NCI-H1092 (cell line): Measurements from ENCODE around the gene BAG5.
"Not testable (repeated sequence)": the region's sequence is repeated elsewhere in the genome, so short reads cannot be mapped to it uniquely, and the experiment has no call there.

ENCODE experiments used
- DNase-seq: peaks from one replicate; lab custom pipeline; 2025; lab: John Stamatoyannopoulos, UW

Gene BAG5, protein sequence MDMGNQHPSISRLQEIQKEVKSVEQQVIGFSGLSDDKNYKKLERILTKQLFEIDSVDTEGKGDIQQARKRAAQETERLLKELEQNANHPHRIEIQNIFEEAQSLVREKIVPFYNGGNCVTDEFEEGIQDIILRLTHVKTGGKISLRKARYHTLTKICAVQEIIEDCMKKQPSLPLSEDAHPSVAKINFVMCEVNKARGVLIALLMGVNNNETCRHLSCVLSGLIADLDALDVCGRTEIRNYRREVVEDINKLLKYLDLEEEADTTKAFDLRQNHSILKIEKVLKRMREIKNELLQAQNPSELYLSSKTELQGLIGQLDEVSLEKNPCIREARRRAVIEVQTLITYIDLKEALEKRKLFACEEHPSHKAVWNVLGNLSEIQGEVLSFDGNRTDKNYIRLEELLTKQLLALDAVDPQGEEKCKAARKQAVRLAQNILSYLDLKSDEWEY

GRCh38 chr14:103562429-103563225 is at the start of gene BAG5, which contains the start of gene COA8:
BAG5 (minus strand) TSS chr14:103562657; CDS start chr14:103561164, 1,493 bp downstream.
COA8 (plus strand) TSS chr14:103562960; CDS start chr14:103563002, 42 bp downstream.
- peak; percentile 87 for DNase-seq

- no peak for DNase-seq
These were observed 48.8 kb upstream of the BAG5 start for GRCh38 chr14:103611215-103611614.

GRCh38 chr14:103609081-103609480 is 46.6 kb upstream of the BAG5 start:
- not testable (repeated sequence) for DNase-seq

DNA sequence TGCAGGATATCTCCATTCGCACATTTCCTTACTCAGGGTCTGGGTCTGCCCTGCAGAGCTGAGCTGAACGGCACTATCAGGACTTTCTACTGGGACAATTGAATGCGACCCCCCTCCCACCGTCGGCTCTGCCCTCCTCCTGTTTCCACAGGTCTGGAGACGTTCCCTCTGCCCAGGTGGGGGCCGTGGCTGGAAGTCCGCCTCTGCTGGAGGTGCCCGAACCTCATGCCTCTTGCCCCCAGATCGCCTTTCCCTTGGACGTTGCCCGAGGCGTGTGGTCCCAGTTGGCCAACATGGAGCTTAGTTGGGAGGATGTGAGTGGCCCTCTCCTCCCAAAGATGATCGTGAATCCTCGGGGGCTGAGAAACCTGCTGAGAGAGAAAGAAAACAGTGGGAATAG is 45.4 kb upstream of the BAG5 start:
- no peak for DNase-seq

- peak; percentile 63 for DNase-seq
These were observed 44.7 kb upstream of the BAG5 start for GRCh38 chr14:103606963-103607668.

DNA sequence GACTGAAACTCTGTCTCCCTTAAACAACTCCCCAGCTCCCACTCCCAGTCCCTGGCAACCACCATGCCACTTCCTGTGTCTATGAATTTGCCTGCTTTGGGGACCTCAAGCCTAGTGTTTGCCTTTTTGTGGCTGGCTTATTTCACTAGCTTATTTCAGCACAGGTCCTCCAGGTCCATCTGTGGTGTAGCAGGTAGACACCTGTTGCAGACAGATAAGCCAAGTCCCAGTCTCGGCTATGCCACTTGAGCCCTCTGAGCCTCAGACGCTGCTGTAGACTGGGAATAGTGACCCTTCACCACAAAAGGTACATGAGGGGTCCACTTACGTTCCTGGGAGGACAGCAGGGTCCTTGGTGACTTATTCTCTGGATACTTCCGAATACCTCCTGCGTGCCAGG is 42.2 kb upstream of the BAG5 start:
- DNase-seq, result no peak

DNA sequence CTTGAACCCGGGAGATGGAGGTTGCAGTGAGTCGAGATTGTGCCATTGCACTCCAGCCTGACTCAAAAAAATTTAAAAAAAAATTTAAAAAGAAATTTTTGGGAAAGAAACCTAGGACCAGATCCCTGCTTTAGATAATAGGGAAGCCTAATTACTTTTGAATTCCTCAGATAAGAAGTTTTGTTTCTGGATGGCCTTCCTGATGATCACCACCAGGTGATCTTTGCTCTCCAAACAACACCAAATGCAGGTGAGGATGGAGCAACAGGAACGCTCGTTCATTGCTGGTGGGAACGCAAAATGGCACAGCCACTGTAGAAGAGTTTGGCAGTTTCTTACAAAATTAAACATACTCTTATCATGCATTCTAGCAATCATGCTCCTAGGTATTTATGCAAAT is 38.0 kb upstream of the BAG5 start:
- no peak for DNase-seq

DNA sequence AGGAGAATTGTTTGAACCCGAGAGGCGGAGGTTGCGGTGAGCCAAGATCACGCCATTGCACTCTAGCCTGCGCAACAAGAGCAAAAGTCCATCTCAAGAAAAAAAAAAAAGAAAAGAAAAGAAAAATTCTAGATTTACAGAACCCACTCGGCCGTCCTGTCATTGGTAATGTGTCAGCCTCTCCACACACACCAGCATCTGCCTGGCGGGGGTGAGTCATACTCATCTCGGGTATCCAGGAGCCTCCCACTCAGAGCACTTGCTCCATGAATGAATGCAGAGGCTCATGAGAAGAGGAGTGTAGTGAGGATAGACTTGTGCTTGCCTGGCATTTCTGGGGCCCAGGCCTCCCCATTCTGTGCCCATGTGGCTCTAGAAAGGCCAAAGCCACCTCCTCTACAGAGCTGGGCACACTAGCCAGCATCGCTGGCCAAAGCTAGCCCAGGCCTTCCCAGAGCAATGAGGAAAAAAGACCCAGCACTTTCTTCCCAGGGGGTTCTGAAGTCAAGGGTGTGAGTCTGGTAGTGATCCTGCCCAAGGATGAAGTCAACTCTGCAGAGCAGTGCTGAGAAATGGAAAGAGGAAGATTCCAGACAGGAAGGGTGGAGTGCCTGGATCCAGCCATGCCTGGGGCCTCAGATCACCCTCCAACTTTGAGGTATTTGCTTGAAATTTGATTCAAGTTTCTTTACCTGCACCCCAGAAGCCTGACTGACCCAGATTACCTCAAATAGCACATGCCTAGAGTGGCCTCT is 35.3 kb upstream of the BAG5 start:
- DNase-seq, result no peak

GRCh38 chr14:103594265-103594664 is 31.8 kb upstream of the BAG5 start:
- DNase-seq, result peak; percentile 38

GRCh38 chr14:103593577-103593976 is 31.1 kb upstream of the BAG5 start:
- DNase-seq, result no peak

DNA sequence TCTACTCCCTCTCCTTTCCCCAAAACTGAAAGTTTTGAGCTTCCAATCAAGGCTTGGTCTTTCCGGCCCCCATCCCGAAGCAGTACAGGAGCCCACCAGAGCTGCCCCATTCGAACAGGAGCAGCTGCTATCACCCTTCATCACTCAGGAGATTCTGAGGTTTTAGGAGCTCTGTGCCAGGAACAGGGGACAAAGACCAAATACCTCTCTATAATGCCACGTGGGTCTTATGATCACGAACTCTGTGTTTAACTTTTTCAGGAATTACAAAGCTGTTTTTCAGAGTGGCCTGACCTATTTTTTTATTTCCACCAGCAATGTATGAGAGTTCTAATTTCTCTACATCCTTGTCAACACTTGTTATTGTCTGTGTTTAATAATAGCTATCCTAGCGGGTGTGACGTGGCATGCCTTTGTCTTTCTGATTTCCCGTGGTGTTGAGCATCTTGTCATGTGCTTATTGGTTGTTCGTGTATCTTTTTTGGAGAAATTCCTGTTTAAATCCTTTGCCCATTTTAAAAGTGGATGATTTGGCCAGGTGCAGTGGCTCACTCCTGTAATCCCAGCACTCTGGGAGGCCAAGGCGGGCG is 22.0 kb upstream of the BAG5 start:
- DNase-seq, result no peak

DNA sequence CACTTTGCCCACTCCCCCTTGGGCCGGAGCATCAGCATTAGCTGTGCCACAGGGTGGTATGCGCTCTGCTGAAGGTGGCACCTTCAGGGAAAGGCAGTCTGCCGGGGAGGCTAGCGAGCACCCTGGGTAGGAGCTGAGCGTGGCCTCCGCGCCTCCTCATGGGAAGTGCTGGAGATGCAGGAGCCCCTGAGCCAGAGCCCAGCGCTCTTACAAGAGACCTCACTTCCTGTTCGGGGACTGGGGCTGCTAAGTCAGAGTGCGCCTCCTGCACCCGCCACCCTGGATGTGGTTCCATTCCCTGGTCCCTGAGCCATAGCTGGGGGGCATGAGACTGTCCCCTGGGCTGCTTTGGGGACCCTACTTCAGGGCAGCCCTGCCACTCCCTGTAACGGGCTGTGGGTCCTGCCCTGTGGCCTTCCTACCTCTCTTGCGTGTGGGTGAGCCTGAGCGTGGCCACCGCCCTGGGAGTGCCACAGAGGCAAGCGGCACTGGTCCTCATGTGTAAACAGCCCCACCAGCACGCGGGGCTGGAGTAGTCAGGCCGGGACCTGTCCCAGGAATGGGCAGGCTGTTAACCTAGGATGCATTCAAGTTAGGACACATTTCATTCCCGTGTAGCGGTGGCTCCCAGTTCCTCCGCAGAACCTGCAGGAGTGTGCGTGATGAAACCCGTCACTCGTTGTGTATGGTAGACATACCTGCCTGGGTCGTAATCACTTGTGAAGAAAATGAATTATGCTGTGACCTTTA is 19.7 kb upstream of the BAG5 start:
- DNase-seq, result no peak

DNA sequence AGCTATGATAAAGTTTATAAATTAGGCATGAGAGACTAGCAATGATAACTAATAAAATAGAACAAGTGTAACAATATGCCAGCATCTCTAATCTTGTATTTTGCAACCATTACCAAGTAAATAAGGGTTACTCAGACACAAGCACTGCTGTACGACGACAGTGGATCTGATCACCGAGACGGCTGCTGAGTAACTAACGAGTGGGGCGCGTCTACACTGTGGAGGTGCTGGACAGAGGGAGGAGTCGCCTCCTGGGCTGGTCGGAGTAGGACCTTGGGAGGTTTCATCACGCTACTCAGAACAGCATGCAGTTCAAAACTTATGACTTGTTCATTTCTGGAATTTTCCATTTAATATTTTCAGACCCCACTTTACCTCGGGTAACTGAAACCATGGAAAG is 18.7 kb upstream of the BAG5 start:
- no peak for DNase-seq

- DNase-seq, result no peak
These were observed 16.1 kb upstream of the BAG5 start for GRCh38 chr14:103578401-103579075.

DNA sequence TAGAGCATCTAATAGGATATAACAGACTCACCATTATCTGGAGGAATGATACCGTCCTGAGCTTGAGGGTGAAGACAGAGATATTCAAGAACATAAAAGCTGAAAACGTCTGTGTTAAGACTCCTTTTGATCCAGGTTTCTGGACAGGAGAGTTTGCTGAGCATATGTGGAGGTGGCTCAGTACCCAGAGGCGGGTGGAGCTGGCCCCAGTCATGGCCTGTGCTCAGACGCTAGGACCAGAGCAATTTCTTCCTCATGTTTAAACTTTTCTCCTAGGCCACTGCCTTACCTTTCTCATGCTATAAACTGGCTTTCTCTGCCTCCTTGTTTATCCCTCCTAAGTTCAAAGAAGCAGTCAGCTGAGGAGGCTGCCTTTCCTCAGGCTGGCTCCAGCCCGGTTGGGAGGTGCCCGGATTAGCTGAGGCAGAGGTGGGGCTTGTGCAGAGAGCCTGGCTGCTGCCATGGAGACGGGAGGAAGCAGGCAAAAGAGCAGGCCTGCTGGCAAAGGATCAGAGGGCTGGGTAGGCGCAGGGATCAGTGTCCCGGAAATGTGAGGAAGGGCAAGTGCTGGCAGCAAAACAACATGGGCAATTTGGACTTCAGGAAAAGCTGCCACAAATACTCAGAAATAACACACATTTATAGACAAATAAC is 14.0 kb upstream of the BAG5 start:
- no peak for DNase-seq

GRCh38 chr14:103574707-103575285 is 12.3 kb upstream of the BAG5 start:
- no peak for DNase-seq

DNA sequence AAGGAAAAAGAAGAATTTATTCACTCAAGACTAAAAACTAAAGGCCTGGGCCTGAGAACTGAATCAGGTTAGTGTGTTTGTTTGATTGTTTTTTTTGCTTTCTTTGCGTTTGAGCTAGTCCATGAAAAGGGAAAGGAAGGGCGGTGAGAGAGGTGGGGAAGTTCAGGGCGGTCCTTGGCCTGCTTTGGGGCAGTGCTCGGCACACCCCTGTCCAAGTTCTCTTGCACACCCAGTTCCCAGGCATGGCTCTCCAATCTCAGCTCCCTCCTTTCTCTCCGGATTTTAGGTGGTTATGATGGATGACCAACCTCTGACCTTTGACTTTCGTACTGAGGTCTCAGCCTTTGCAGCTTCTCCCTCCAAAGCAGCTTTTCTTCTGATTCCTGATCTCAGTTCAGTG is 11.6 kb upstream of the BAG5 start:
- no peak for DNase-seq

DNA sequence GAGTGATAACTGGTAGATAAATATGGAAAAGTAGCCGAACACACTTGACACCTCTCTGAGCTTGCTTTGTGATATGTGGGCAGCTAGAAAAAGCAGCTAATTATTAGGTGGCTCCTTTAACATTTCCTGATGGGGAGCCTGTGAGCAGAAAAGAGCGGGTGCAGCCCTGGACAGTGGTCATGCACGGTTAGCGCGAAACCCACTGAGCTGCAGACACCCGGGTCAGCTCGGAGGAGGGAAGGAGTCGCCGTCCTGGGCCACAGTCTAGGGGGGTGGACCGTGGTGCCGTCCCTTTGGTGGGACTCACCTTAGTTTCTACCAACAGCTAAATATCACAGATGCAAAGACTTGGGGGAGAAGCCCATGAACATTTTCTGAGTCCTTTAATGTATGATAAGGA is 7.0 kb upstream of the BAG5 start:
- DNase-seq, result no peak

- no peak for DNase-seq
These were observed 6.5 kb upstream of the BAG5 start for GRCh38 chr14:103568952-103569351.
